CMK (cell line): ENCODE measurements around the gene GPT2.
"Not testable (repeated sequence)": the region's sequence is repeated elsewhere in the genome, so short reads cannot be mapped to it uniquely, and the experiment has no call there.

Experiments
- DNase-seq: peaks from one replicate; pipeline ENCODE4 v3.0.0-alpha.2; 2010; ENCODE audit warnings: low read depth

Gene GPT2

GRCh38 chr16:46923513-46924295 lies 39.5 kb downstream of the GPT2 start:
- no peak for DNase-seq

GRCh38 chr16:46924402-46924801 lies 40.2 kb downstream of the GPT2 start:
- no peak for DNase-seq

GRCh38 chr16:46926470-46927225 lies 42.5 kb downstream of the GPT2 start:
- DNase-seq: no peak

GRCh38 chr16:46927273-46927672 lies 43.1 kb downstream of the GPT2 start:
- DNase-seq: no peak

GRCh38 chr16:46928811-46929210 lies 44.6 kb downstream of the GPT2 start:
- DNase-seq: no peak

- peak; percentile 50 for DNase-seq
Measured at GRCh38 chr16:46929378-46930332, 45.5 kb downstream of the GPT2 start.

GRCh38 chr16:46930861-46931260 lies 46.7 kb downstream of the GPT2 start:
- no peak for DNase-seq

- DNase-seq: no peak
Measured at GRCh38 chr16:46932802-46933201, 48.6 kb downstream of the GPT2 start.

- no peak for DNase-seq
Measured at GRCh38 chr16:46937536-46937935, 53.4 kb downstream of the GPT2 start.

GRCh38 chr16:46944713-46945112 lies 60.6 kb downstream of the GPT2 start:
- DNase-seq: not testable (repeated sequence)

- DNase-seq: peak; percentile 11
Measured at GRCh38 chr16:46947900-46948547, 63.9 kb downstream of the GPT2 start.

- no peak for DNase-seq
Measured at GRCh38 chr16:46948548-46949166, 64.5 kb downstream of the GPT2 start.

- no peak for DNase-seq
Measured at GRCh38 chr16:46949241-46949892, 65.2 kb downstream of the GPT2 start.

- DNase-seq: no peak
Measured at GRCh38 chr16:46950009-46950408, 65.8 kb downstream of the GPT2 start.

GRCh38 chr16:46954562-46954961 lies 70.4 kb downstream of the GPT2 start:
- no peak for DNase-seq

- DNase-seq: no peak
Measured at GRCh38 chr16:46961373-46962353, 77.5 kb downstream of the GPT2 start.

GRCh38 chr16:46962629-46963028 lies 78.5 kb downstream of the GPT2 start:
- no peak for DNase-seq

GRCh38 chr16:46968063-46968435 lies 83.9 kb downstream of the GPT2 start:
- DNase-seq: no peak

- DNase-seq: no peak
Measured at GRCh38 chr16:46970089-46970488, 85.9 kb downstream of the GPT2 start.

- DNase-seq: no peak
Measured at GRCh38 chr16:46971271-46971670, 87.1 kb downstream of the GPT2 start.
